HCT116 (cell line): ENCODE data around the gene CHRNE. TPM values are rescaled to one million over a fixed set of nuclear protein-coding genes. Genes with fewer than 3 reads are reported as not detected.

ENCODE experiments used
- ATAC-seq: fragments of 200-7000 bp; cut with Tn5 transposase; 2 replicates; pipeline ENCODE4 v1.9.1; 2020; ENCODE audit warnings: mild to moderate bottlenecking, moderate library complexity
- BruUV-seq: library from RNA; stranded (reverse); fragments of 400-500 nt; replicated peaks from 2 replicates; lab custom pipeline; 2021; lab: Mats Ljungman, UMichigan
- CTCF ChIA-PET: fragments of 300-600 bp; sonication (Branson Sonifier 250); formaldehyde crosslinking; loops from one replicate; lab custom pipeline; 2021; ENCODE audit warnings: antibody characterized with exemption; lab: Charles Lee
- POLR2A ChIA-PET: fragments of 300-600, 350-600 bp; sonication (Branson Sonifier 250); formaldehyde crosslinking; loops from one replicate; lab custom pipeline; 2021; ENCODE audit warnings: antibody characterized with exemption; lab: Charles Lee
- RAD21 ChIA-PET, 2 experiments: fragments of 300-600 bp; sonication (Branson Sonifier 250); formaldehyde crosslinking; loops; one replicate each; lab custom pipeline; 2023; ENCODE audit warnings: low total read pairs in 2 of 2; ENCODE audit not compliant: uncharacterized antibody in 2 of 2, unreplicated experiment in 2 of 2, low non-redundant PET in 1 of 2; lab: Charles Lee
- DNase-seq: peaks from one replicate; pipeline ENCODE4 v3.0.0-alpha.2; 2010; ENCODE audit warnings: low read depth, low spot score
- H2AFZ ChIP-seq: fragments of 200-600 bp; shearing (Covaris generic), sonication (generic); 2 replicates; pipeline ENCODE4 v1.6.1; 2017; ENCODE audit warnings: low read depth, mixed run types, mixed read lengths, antibody characterized with exemption, low read length; ENCODE audit not compliant: poor library complexity, severe bottlenecking
- H3K27ac ChIP-seq: 2 replicates; pipeline ENCODE4 v1.5.1; 2012; ENCODE audit warnings: low read depth, low read length
- H3K27me3 ChIP-seq: fragments of 200-600 bp; sonication (generic); 2 replicates; pipeline ENCODE4 v1.6.1; 2016; ENCODE audit warnings: mixed run types, low read length, mixed read lengths; ENCODE audit not compliant: insufficient read depth
- H3K36me3 ChIP-seq, 2 experiments: fragments of 200-500 bp in 1 of 2; fragments of 200-600 bp in 1 of 2; sonication (Bioruptor generic) in 1 of 2; sonication (generic) in 1 of 2; 2 replicates each; pipeline versions ENCODE4 v1.5.1 to v1.6.1; 2014 to 2016; ENCODE audit warnings: low read length in 2 of 2, inconsistent platforms in 1 of 2, mixed read lengths in 1 of 2, mixed run types in 1 of 2; ENCODE audit not compliant: insufficient read depth in 2 of 2, control insufficient read depth in 1 of 2
- H3K4me1 ChIP-seq, 2 experiments: fragments of 200-600 bp in 1 of 2; sonication (generic) in 1 of 2; 2 replicates each; pipeline versions ENCODE4 v1.5.1 to v1.6.1; 2012 to 2017; ENCODE audit warnings: low read length in 2 of 2, inconsistent platforms in 1 of 2, mild to moderate bottlenecking in 1 of 2, mixed read lengths in 1 of 2, mixed run types in 1 of 2, moderate library complexity in 1 of 2; ENCODE audit not compliant: insufficient read depth in 2 of 2, control insufficient read depth in 1 of 2
- H3K4me2 ChIP-seq: fragments of 200-600 bp; sonication (generic); 2 replicates; pipeline ENCODE4 v1.6.1; 2017; ENCODE audit warnings: mixed run types, low read length, mixed read lengths
- H3K4me3 ChIP-seq, 2 experiments: fragments of 200-600 bp in 1 of 2; sonication (generic) in 1 of 2; replicated peaks in 1 of 2; 2 replicates each; pipeline ENCODE4 v1.5.1; 2011 to 2016; ENCODE audit warnings: low read length in 2 of 2, control low read depth in 1 of 2, low read depth in 1 of 2, mild to moderate bottlenecking in 1 of 2, mixed read lengths in 1 of 2, mixed run types in 1 of 2
- H3K79me2 ChIP-seq: fragments of 200-600 bp; sonication (generic); 2 replicates; pipeline ENCODE4 v1.6.1; 2017; ENCODE audit warnings: mild to moderate bottlenecking, mixed run types, low read length, moderate library complexity, mixed read lengths; ENCODE audit not compliant: insufficient read depth
- H3K9ac ChIP-seq: fragments of 200-600 bp; sonication (generic); 2 replicates; pipeline ENCODE4 v1.6.1; 2016; ENCODE audit warnings: low read length, mixed read lengths
- H3K9me2 ChIP-seq: fragments of 200-600 bp; sonication (generic), shearing (Covaris generic); 2 replicates; pipeline ENCODE4 v1.6.1; 2017; ENCODE audit warnings: mixed run types, mild to moderate bottlenecking, moderate library complexity; ENCODE audit not compliant: insufficient read depth
- H3K9me3 ChIP-seq, 2 experiments: fragments of 200-500 bp in 1 of 2; fragments of 200-600 bp in 1 of 2; sonication (Bioruptor generic) in 1 of 2; sonication (generic) in 1 of 2; 2 replicates each; pipeline ENCODE4 v1.6.1; 2014 to 2017; ENCODE audit warnings: low read length in 2 of 2, mixed read lengths in 2 of 2, inconsistent platforms in 1 of 2, low read depth in 1 of 2, mild to moderate bottlenecking in 1 of 2, mixed run types in 1 of 2, moderate library complexity in 1 of 2; ENCODE audit not compliant: control insufficient read depth in 1 of 2, insufficient read depth in 1 of 2
- H4K20me1 ChIP-seq: fragments of 200-600 bp; sonication (generic), shearing (Covaris generic); 2 replicates; pipeline ENCODE4 v1.6.1; 2017; ENCODE audit warnings: mixed run types, mild to moderate bottlenecking, moderate library complexity; ENCODE audit not compliant: insufficient read depth
- CEBPB ChIP-seq: IDR thresholded peaks from 2 replicates; pipeline ENCODE4 v1.6.1; 2012; ENCODE audit warnings: low read depth
- EGR1 ChIP-seq: IDR thresholded peaks from 2 replicates; pipeline ENCODE4 v1.6.1; 2012; ENCODE audit warnings: low read depth
- ELF1 ChIP-seq: IDR thresholded peaks from 2 replicates; pipeline ENCODE4 v1.6.1; 2012; ENCODE audit warnings: low read depth, borderline replicate concordance
- EZH2 ChIP-seq: fragments of 200-600 bp; sonication (generic); IDR thresholded peaks from 2 replicates; pipeline ENCODE4 v1.6.1; 2017; ENCODE audit warnings: antibody characterized with exemption, mixed run types
- EZH2phosphoT487 ChIP-seq: fragments of 200-600 bp; IDR thresholded peaks from 2 replicates; pipeline ENCODE4 v1.6.1; 2018; ENCODE audit warnings: antibody characterized with exemption, borderline replicate concordance
- FOSL1 ChIP-seq: IDR thresholded peaks from 2 replicates; pipeline ENCODE4 v1.6.1; 2012; ENCODE audit warnings: low read depth
- JUND ChIP-seq: IDR thresholded peaks from 2 replicates; pipeline ENCODE4 v1.6.1; 2012
- MAX ChIP-seq: IDR thresholded peaks from 2 replicates; pipeline ENCODE4 v1.6.1; 2012
- POLR2A ChIP-seq: IDR thresholded peaks from 2 replicates; pipeline ENCODE4 v1.7.0; 2011; ENCODE audit warnings: borderline replicate concordance; ENCODE audit not compliant: insufficient read depth, insufficient read length; ENCODE audit errors: extremely low read depth
- POLR2AphosphoS5 ChIP-seq: IDR thresholded peaks from 2 replicates; pipeline ENCODE4 v1.6.1; 2011; ENCODE audit warnings: mild to moderate bottlenecking, low read depth, low read length, moderate library complexity
- RAD21 ChIP-seq: IDR thresholded peaks from 2 replicates; pipeline ENCODE4 v1.6.1; 2012; ENCODE audit warnings: low read depth, mild to moderate bottlenecking
- SP1 ChIP-seq: IDR thresholded peaks from 2 replicates; pipeline ENCODE4 v1.6.1; 2012; ENCODE audit warnings: low read depth
- SRF ChIP-seq: IDR thresholded peaks from 2 replicates; pipeline ENCODE4 v1.6.1; 2012; ENCODE audit warnings: low read depth
- YY1 ChIP-seq: IDR thresholded peaks from 2 replicates; pipeline ENCODE4 v1.6.1; 2011; ENCODE audit warnings: low read length, low read depth, moderate library complexity, mild to moderate bottlenecking; ENCODE audit not compliant: insufficient replicate concordance; ENCODE audit errors: extremely low read depth
- ZBTB33 ChIP-seq: IDR thresholded peaks from 2 replicates; pipeline ENCODE4 v1.6.1; 2011; ENCODE audit warnings: mild to moderate bottlenecking, low read length, moderate library complexity; ENCODE audit not compliant: insufficient replicate concordance; ENCODE audit errors: extremely low read depth
- ZFX ChIP-seq: fragments of 450-650 bp; IDR thresholded peaks from 2 replicates; pipeline ENCODE4 v1.6.1; 2017
- ZNF274 ChIP-seq: fragments of 200-500 bp; sonication (Bioruptor generic); IDR thresholded peaks from 2 replicates; pipeline ENCODE4 v1.6.1; 2014; ENCODE audit warnings: mild to moderate bottlenecking, low read depth, low read length, inconsistent platforms
- intact Hi-C: fragments of 100-400 bp; cut with micrococcal nuclease; formaldehyde crosslinking; loops from 2 replicates; pipeline ENCODE4 v1.10.0; 2022
- total RNA-seq: library from RNA; stranded (reverse); gene quantifications from one replicate; pipeline ENCODE4 v1.2.1, GENCODE V29; 2021; ENCODE audit not compliant: unreplicated experiment
- TF ChIP-seq, protein P1 (sequence below): IDR thresholded peaks from 2 replicates; pipeline ENCODE4 v1.6.1; 2012

Gene CHRNE
- total RNA-seq, 1 experiment from 2014 or later, result 0.30 TPM

GRCh38 chr17:4897785-4898184 is 5.1 kb downstream of the CHRNE start:
- Histone ChIP-seq H3K9me2 (no peaks in the 10 kb centered on the region), H3K27me3 (no peaks in the 10 kb centered on the region), H3K4me1 (peaks cover 3 to 4% of the 10 kb centered on the region in 2 experiments), H3K36me3 (peaks cover 11 to 30% of the 10 kb centered on the region in 2 experiments; a peak in 3 of 4 replicates), H4K20me1 (no peaks in the 10 kb centered on the region), H3K79me2 (no peaks in the 10 kb centered on the region), H2AFZ (no peak overlapping the region), H3K9me3 (no peaks in the 10 kb centered on the region), H3K4me3 (no peak overlapping the region), H3K27ac (no peak overlapping the region), H3K4me2 (no peak overlapping the region), H3K9ac (no peak overlapping the region)
- intact Hi-C loops, result no loop called here
- POLR2A ChIA-PET, result no interaction called here
- CTCF ChIA-PET, result no interaction called here
- no peak for DNase-seq
- no peak for TF ChIP-seq POLR2AphosphoS5
- no peak for TF ChIP-seq EZH2phosphoT487
- TF ChIP-seq MAX, result no peak
- TF ChIP-seq ZBTB33, result no peak
- no peak for TF ChIP-seq RAD21
- no peak for TF ChIP-seq EGR1
- TF ChIP-seq CEBPB, result no peak
- no peak for TF ChIP-seq JUND
- TF ChIP-seq ZNF274, result no peak
- TF ChIP-seq ELF1, result no peak
- TF ChIP-seq SP1, result no peak
- TF ChIP-seq, protein P1, sequence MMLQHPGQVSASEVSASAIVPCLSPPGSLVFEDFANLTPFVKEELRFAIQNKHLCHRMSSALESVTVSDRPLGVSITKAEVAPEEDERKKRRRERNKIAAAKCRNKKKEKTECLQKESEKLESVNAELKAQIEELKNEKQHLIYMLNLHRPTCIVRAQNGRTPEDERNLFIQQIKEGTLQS, result no peak
- TF ChIP-seq SRF, result no peak
- TF ChIP-seq ZFX, result no peak
- TF ChIP-seq POLR2A, result no peak
- TF ChIP-seq EZH2, result no peak
- no peak for TF ChIP-seq YY1
- no peak for TF ChIP-seq FOSL1
- RAD21 ChIA-PET, result no interaction called here
- no TSS peak for BruUV-seq
- ATAC-seq, result no peak
